Vagina (tissue), 2 donors: ENCODE results near the gene WBP1.

ENCODE experiments used
- POLR2A ChIP-seq, 2 donors: fragments of 450-650 bp; IDR thresholded peaks; one replicate each; pipeline ENCODE4 v1.6.1; 2017; ENCODE audit warnings: antibody characterized with exemption in 2 of 2, mild to moderate bottlenecking in 2 of 2, moderate library complexity in 2 of 2
- POLR2AphosphoS5 ChIP-seq, 2 donors: sonication (generic); formaldehyde crosslinking; IDR thresholded peaks; one replicate each; pipeline ENCODE4 v1.9.0; 2017; ENCODE audit warnings: antibody characterized with exemption in 2 of 2, mild to moderate bottlenecking in 2 of 2, low read depth in 1 of 2; ENCODE audit not compliant: insufficient read depth in 1 of 2
- TF ChIP-seq, protein P1 (sequence below), 3 experiments: fragments of 450-650 bp in 2 of 3; fragments of 200-600 bp in 1 of 3; sonication (generic) in 1 of 3; IDR thresholded peaks; one replicate each; pipeline ENCODE4 v1.5.1; 2017 to 2019; ENCODE audit warnings: antibody characterized with exemption in 3 of 3, mild to moderate bottlenecking in 2 of 3, moderate library complexity in 2 of 3

DNA sequence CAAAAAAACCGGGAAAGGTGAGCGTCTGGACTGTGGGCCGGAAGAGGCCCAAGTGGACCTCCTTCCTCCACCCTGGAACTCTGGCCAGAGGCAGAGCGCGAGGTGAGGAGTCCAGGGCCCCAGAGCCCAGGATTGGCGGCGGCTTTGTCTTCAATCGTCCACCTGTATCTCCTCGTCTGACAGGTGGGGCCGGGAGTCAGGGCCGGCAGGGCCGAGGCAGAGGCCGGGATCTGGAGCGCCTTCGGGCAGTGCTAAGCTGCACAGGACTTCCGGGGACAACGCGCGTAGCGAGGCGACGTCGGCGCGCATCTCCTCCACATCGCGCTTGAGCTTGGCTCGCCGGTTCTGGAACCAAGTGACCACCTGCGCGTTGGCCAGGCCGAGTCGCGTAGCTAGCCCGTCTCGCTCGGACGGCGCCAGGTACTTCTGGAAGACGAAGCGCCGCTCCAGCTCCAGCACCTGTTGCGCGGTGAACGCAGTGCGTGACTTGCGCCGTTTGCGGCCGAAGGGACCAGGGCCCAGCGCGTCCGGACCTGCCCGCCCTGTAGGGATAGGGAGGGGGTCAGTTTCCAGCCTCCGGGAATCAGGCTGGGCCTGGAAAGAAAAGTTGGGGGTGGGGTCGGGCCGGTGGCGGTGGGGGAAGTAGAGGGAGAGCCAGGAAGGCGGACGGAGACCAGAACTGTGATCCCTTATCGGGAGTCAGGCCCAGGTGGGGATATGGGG, 39.7 kb downstream of the WBP1 start:
- TF ChIP-seq POLR2AphosphoS5 (IDR thresholded peaks at IDR 0.05; ENCODE audit: insufficient read depth in 1 of 2, low read depth in 1 of 2) (no peak), POLR2A (IDR thresholded peaks at IDR 0.05) (no peak)
- TF ChIP-seq, protein P1, sequence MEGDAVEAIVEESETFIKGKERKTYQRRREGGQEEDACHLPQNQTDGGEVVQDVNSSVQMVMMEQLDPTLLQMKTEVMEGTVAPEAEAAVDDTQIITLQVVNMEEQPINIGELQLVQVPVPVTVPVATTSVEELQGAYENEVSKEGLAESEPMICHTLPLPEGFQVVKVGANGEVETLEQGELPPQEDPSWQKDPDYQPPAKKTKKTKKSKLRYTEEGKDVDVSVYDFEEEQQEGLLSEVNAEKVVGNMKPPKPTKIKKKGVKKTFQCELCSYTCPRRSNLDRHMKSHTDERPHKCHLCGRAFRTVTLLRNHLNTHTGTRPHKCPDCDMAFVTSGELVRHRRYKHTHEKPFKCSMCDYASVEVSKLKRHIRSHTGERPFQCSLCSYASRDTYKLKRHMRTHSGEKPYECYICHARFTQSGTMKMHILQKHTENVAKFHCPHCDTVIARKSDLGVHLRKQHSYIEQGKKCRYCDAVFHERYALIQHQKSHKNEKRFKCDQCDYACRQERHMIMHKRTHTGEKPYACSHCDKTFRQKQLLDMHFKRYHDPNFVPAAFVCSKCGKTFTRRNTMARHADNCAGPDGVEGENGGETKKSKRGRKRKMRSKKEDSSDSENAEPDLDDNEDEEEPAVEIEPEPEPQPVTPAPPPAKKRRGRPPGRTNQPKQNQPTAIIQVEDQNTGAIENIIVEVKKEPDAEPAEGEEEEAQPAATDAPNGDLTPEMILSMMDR (IDR thresholded peaks at IDR 0.05): no peak
